Right renal cortex interstitium (tissue), 3 donors: ENCODE results near the gene HOXA5. TPM values are rescaled to one million over a fixed set of nuclear protein-coding genes. Genes with fewer than 3 reads are reported as not detected.

ENCODE experiments used
- polyA plus RNA-seq, 3 donors: library from polyadenylated mRNA; unstranded; fragments of 120-200 nt; gene quantifications; one replicate each; pipeline ENCODE4 v1.2.1, GENCODE V29; 2013; ENCODE audit not compliant: insufficient read length in 3 of 3

The HOXA5 gene
- polyA plus RNA-seq, 3 donors = 59.7 to 73.7 (median 63.8) TPM

Other genes with a start within 250 kb of the HOXA5 start
- gene HOXA1, start 47.7 kb downstream of the HOXA5 start, polyA plus RNA-seq = 1 to 10 TPM; 2.3 to 2.5 (median 2.4) TPM
- 1 to 10 TPM; 6.7 to 8.5 (median 7.1) TPM for gene HOXA2, start 41.0 kb downstream of the HOXA5 start, polyA plus RNA-seq
- 10 to 100 TPM; 15.7 to 22.5 (median 17.3) TPM for gene HOXA4, start 12.9 kb downstream of the HOXA5 start, polyA plus RNA-seq
- gene HOXA6, start 4.1 kb upstream of the HOXA5 start, polyA plus RNA-seq = 10 to 100 TPM; 18.7 to 24.4 (median 22.0) TPM
- 10 to 100 TPM; 23.7 to 32.8 (median 29.3) TPM for gene HOXA3, start 8.9 kb upstream of the HOXA5 start, polyA plus RNA-seq
- gene HOXA7, start 13.0 kb upstream of the HOXA5 start, polyA plus RNA-seq = 10 to 100 TPM; 24.8 to 27.6 (median 26.1) TPM
- 100 to 1,000 TPM in 1 of 3 donors, 10 to 100 TPM in 2; 85.6 to 118 (median 95.9) TPM for gene HOXA9, start 21.9 kb upstream of the HOXA5 start, polyA plus RNA-seq
- gene HOXA10, start 30.6 kb upstream of the HOXA5 start, polyA plus RNA-seq = 100 to 1,000 TPM; 130 to 142 (median 140) TPM
- 10 to 100 TPM; 33.0 to 35.3 (median 34.6) TPM for gene HOXA11, start 41.6 kb upstream of the HOXA5 start, polyA plus RNA-seq
- gene HOXA13, start 56.4 kb upstream of the HOXA5 start, polyA plus RNA-seq = under 1 TPM in 2 of 3 donors, not detected in 1; 0.06 TPM
- under 1 TPM; 0.04 to 0.11 (median 0.06) TPM for gene EVX1, start 99.1 kb upstream of the HOXA5 start, polyA plus RNA-seq